ENCODE measurements around the gene C1QL4. TPM values are rescaled to one million over a fixed set of nuclear protein-coding genes. Genes with fewer than 3 reads are reported as not detected.

The C1QL4 gene
- total and polyA plus RNA-seq, 2 of the 8 experiments (the other 6 are each of a cell fraction or from before 2014, with no cell fraction given), result 0.28 to 0.63 TPM

DNA sequence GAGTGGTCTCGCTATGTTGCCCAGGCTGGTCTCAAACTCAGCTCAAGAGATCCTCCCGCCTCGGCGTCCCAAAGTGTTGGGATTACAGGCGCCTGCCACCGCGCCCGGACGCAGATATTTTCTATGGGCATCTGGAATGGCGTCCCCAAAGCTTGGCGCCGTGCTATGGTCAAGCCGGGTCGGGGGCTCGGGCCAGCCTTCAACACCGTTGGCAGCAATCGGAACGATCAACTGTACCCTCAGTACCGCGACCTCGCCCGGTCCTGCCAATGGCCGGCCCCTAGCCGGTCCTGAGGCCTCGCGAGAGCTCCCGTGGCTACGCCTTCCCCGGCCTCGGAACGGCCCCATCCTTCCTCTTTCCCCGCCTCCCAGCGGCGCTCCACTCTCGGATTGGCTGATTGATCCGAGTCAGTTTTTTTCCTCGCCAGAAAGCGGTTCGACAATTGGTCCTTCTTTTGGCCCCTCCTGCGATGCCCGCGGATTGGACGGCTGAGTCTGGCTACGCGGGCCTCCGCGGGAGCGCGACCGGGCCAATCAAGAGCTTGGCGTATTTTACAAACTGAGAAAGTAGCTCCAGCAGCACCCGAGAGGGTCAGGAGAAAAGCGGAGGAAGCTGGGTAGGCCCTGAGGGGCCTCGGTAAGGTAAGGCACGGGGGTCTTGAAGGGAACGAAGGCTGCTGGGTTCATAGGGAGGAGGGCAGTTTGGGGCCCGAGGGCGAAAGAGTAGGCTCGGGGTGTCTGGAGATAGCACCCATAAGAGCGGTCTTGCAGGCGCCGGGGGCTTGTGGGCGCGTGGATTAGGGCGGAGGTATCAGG, 14.1 kb downstream of the C1QL4 start, which contains the start of gene TROAP (continued):
- TF ChIP-seq, protein P1, sequence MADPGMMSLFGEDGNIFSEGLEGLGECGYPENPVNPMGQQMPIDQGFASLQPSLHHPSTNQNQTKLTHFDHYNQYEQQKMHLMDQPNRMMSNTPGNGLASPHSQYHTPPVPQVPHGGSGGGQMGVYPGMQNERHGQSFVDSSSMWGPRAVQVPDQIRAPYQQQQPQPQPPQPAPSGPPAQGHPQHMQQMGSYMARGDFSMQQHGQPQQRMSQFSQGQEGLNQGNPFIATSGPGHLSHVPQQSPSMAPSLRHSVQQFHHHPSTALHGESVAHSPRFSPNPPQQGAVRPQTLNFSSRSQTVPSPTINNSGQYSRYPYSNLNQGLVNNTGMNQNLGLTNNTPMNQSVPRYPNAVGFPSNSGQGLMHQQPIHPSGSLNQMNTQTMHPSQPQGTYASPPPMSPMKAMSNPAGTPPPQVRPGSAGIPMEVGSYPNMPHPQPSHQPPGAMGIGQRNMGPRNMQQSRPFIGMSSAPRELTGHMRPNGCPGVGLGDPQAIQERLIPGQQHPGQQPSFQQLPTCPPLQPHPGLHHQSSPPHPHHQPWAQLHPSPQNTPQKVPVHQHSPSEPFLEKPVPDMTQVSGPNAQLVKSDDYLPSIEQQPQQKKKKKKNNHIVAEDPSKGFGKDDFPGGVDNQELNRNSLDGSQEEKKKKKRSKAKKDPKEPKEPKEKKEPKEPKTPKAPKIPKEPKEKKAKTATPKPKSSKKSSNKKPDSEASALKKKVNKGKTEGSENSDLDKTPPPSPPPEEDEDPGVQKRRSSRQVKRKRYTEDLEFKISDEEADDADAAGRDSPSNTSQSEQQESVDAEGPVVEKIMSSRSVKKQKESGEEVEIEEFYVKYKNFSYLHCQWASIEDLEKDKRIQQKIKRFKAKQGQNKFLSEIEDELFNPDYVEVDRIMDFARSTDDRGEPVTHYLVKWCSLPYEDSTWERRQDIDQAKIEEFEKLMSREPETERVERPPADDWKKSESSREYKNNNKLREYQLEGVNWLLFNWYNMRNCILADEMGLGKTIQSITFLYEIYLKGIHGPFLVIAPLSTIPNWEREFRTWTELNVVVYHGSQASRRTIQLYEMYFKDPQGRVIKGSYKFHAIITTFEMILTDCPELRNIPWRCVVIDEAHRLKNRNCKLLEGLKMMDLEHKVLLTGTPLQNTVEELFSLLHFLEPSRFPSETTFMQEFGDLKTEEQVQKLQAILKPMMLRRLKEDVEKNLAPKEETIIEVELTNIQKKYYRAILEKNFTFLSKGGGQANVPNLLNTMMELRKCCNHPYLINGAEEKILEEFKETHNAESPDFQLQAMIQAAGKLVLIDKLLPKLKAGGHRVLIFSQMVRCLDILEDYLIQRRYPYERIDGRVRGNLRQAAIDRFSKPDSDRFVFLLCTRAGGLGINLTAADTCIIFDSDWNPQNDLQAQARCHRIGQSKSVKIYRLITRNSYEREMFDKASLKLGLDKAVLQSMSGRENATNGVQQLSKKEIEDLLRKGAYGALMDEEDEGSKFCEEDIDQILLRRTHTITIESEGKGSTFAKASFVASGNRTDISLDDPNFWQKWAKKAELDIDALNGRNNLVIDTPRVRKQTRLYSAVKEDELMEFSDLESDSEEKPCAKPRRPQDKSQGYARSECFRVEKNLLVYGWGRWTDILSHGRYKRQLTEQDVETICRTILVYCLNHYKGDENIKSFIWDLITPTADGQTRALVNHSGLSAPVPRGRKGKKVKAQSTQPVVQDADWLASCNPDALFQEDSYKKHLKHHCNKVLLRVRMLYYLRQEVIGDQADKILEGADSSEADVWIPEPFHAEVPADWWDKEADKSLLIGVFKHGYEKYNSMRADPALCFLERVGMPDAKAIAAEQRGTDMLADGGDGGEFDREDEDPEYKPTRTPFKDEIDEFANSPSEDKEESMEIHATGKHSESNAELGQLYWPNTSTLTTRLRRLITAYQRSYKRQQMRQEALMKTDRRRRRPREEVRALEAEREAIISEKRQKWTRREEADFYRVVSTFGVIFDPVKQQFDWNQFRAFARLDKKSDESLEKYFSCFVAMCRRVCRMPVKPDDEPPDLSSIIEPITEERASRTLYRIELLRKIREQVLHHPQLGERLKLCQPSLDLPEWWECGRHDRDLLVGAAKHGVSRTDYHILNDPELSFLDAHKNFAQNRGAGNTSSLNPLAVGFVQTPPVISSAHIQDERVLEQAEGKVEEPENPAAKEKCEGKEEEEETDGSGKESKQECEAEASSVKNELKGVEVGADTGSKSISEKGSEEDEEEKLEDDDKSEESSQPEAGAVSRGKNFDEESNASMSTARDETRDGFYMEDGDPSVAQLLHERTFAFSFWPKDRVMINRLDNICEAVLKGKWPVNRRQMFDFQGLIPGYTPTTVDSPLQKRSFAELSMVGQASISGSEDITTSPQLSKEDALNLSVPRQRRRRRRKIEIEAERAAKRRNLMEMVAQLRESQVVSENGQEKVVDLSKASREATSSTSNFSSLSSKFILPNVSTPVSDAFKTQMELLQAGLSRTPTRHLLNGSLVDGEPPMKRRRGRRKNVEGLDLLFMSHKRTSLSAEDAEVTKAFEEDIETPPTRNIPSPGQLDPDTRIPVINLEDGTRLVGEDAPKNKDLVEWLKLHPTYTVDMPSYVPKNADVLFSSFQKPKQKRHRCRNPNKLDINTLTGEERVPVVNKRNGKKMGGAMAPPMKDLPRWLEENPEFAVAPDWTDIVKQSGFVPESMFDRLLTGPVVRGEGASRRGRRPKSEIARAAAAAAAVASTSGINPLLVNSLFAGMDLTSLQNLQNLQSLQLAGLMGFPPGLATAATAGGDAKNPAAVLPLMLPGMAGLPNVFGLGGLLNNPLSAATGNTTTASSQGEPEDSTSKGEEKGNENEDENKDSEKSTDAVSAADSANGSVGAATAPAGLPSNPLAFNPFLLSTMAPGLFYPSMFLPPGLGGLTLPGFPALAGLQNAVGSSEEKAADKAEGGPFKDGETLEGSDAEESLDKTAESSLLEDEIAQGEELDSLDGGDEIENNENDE (IDR thresholded peaks at IDR 0.05; ENCODE audit: insufficient replicate concordance, low read length), result no peak
- no peak for TF ChIP-seq ZNF274 (IDR thresholded peaks at IDR 0.05; ENCODE audit: borderline replicate concordance, extremely low read depth, low read length)
- peak; percentile 54 for TF ChIP-seq SAP30 (IDR thresholded peaks at IDR 0.05; ENCODE audit: insufficient read depth, insufficient replicate concordance, low read length)
- peak; percentile 71 for TF ChIP-seq POLR2AphosphoS5 (IDR thresholded peaks at IDR 0.05; ENCODE audit: low read depth, low read length)
- TF ChIP-seq, protein P2, sequence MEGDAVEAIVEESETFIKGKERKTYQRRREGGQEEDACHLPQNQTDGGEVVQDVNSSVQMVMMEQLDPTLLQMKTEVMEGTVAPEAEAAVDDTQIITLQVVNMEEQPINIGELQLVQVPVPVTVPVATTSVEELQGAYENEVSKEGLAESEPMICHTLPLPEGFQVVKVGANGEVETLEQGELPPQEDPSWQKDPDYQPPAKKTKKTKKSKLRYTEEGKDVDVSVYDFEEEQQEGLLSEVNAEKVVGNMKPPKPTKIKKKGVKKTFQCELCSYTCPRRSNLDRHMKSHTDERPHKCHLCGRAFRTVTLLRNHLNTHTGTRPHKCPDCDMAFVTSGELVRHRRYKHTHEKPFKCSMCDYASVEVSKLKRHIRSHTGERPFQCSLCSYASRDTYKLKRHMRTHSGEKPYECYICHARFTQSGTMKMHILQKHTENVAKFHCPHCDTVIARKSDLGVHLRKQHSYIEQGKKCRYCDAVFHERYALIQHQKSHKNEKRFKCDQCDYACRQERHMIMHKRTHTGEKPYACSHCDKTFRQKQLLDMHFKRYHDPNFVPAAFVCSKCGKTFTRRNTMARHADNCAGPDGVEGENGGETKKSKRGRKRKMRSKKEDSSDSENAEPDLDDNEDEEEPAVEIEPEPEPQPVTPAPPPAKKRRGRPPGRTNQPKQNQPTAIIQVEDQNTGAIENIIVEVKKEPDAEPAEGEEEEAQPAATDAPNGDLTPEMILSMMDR (IDR thresholded peaks at IDR 0.05; ENCODE audit: control extremely low read depth in 1 of 3, insufficient read depth in 1 of 3, low read depth in 1 of 3, low read length in 3 of 3), result no peak
- TF ChIP-seq KDM5A (IDR thresholded peaks at IDR 0.05; ENCODE audit: low read length), result no peak; the same call in 1 of the 2 replicates
- TF ChIP-seq GABPA (IDR thresholded peaks at IDR 0.05; ENCODE audit: borderline replicate concordance, insufficient read depth, low read length), result no peak

All from H1 (cell line).